Peyer's patch (tissue), 4 donors: ENCODE data around the gene NDFIP2.

Source experiments
- CTCF ChIP-seq, 6 experiments: fragments of 450-650 bp in 4 of 6; fragments of 200-600 bp in 2 of 6; sonication (generic) in 1 of 6; IDR thresholded peaks; one replicate each; pipeline ENCODE4 v1.5.1; 2017 to 2019; ENCODE audit warnings: antibody characterized with exemption in 6 of 6, mild to moderate bottlenecking in 3 of 6, moderate library complexity in 1 of 6
- POLR2A ChIP-seq, 2 donors: fragments of 450-650 bp; IDR thresholded peaks; one replicate each; pipeline ENCODE4 v1.5.1; 2017; ENCODE audit warnings: antibody characterized with exemption in 2 of 2, mild to moderate bottlenecking in 2 of 2, moderate library complexity in 2 of 2

GRCh38 chr13:79581870-79582315, 100.9 kb downstream of the NDFIP2 start:
- TF ChIP-seq CTCF (IDR thresholded peaks at IDR 0.05) (no peak), POLR2A (IDR thresholded peaks at IDR 0.05) (no peak)
